Measurements from ENCODE around the gene HOXA6. TPM values are rescaled to one million over a fixed set of nuclear protein-coding genes. Genes with fewer than 3 reads are reported as not detected.

HOXA6 gene
- total RNA-seq, 4 donors from 2014 or later = 0.26 to 1.3 TPM; not detected in 2

GRCh38 chr7:27186668-27187474 lies 39.3 kb upstream of the HOXA6 start:
- H3K9me3 ChIP-seq = no peaks in the 10 kb centered on the region
- H3K36me3 ChIP-seq = no peaks in the 10 kb centered on the region
- peaks cover 55 to 100% (median 93%) of the 10 kb centered on the region in 4 donors for H3K27me3 ChIP-seq
- TF ChIP-seq CTCF (IDR thresholded peaks at IDR 0.05) = no peak
- DNase-seq = no peak
- intact Hi-C loops (cut with DNase I) = no loop called here
- no peak overlapping the region for H3K27ac ChIP-seq
- WGBS, 2 donors = 34 to 40% methylated on average over 4 of the region's 4 CpGs
- no peak overlapping the region for H3K4me3 ChIP-seq
- H3K4me1 ChIP-seq = peaks cover 34 to 61% (median 48%) of the 10 kb centered on the region in 3 donors

- Histone ChIP-seq H3K4me1 (peaks cover 31 to 60% (median 47%) of the 10 kb centered on the region in 3 donors), H3K27me3 (peaks cover 57 to 100% (median 89%) of the 10 kb centered on the region in 4 donors), H3K27ac (no peak overlapping the region)
Measured at GRCh38 chr7:27185854-27186667, 38.5 kb upstream of the HOXA6 start.

GRCh38 chr7:27185013-27185853 lies 37.7 kb upstream of the HOXA6 start, which contains the start of gene HOXA11:
HOXA11 (minus strand) TSS chr7:27185232; CDS start chr7:27185144, 88 bp downstream.
- H3K36me3 ChIP-seq = no peaks in the 10 kb centered on the region
- WGBS, 2 donors = 10 to 17% methylated on average over 22 to 26 of the region's 43 CpGs
- H3K4me1 ChIP-seq = peaks cover 31 to 60% (median 47%) of the 10 kb centered on the region in 3 donors
- H3K27ac ChIP-seq = no peak within 1 kb of the TSS
- peaks cover 55 to 100% (median 87%) of the 10 kb centered on the region in 4 donors for H3K27me3 ChIP-seq
- H3K4me3 ChIP-seq = peak within 1 kb of the TSS; percentile 20 to 66 (median 33)
- no peak for DNase-seq
- H3K9me3 ChIP-seq = no peaks in the 10 kb centered on the region
- TF ChIP-seq POLR2A (IDR thresholded peaks at IDR 0.05) (no peak), CTCF (IDR thresholded peaks at IDR 0.05) (no peak)
- intact Hi-C loops (cut with DNase I) = no loop called here

More at GRCh38 chr7:27185854-27186667, 38.5 kb upstream of the HOXA6 start:
- TF ChIP-seq CTCF (IDR thresholded peaks at IDR 0.05) (no peak), POLR2A (IDR thresholded peaks at IDR 0.05) (no peak)
- Histone ChIP-seq H3K9me3 (no peaks in the 10 kb centered on the region), H3K4me3 (no peak overlapping the region), H3K36me3 (no peaks in the 10 kb centered on the region)
- 13 to 15% methylated on average over 15 to 17 of the region's 24 CpGs for WGBS, 2 donors
- DNase-seq = no peak
- intact Hi-C loops (cut with DNase I) = no loop called here

- TF ChIP-seq POLR2A (IDR thresholded peaks at IDR 0.05) (no peak), CTCF (IDR thresholded peaks at IDR 0.05) (no peak)
- Histone ChIP-seq H3K27ac (no peak overlapping the region), H3K9me3 (no peaks in the 10 kb centered on the region), H3K36me3 (no peaks in the 10 kb centered on the region), H3K4me1 (peaks cover 36 to 68% (median 51%) of the 10 kb centered on the region in 3 donors), H3K4me3 (peak overlapping the region; percentile 20 to 66 (median 33)), H3K27me3 (peaks cover 51 to 100% (median 88%) of the 10 kb centered on the region in 4 donors)
- 7 to 11% methylated on average over 9 to 19 of the region's 72 CpGs for whole genome bisulfite sequencing, 2 donors
- intact Hi-C loops (cut with DNase I) = no loop called here
- no peak for DNase-seq
Measured at GRCh38 chr7:27184337-27185012, 36.9 kb upstream of the HOXA6 start.

All from esophagus squamous epithelium (tissue), 5 donors.